ENCODE measurements around the gene LSM4. TPM values are rescaled to one million over a fixed set of nuclear protein-coding genes. Genes with fewer than 3 reads are reported as not detected.

LSM4 gene
- total and polyA plus RNA-seq, 10 of the 15 experiments (the other 5 are each of a cell fraction or from before 2014, with no cell fraction given): 12.6 to 652 (median 217) TPM

DNA sequence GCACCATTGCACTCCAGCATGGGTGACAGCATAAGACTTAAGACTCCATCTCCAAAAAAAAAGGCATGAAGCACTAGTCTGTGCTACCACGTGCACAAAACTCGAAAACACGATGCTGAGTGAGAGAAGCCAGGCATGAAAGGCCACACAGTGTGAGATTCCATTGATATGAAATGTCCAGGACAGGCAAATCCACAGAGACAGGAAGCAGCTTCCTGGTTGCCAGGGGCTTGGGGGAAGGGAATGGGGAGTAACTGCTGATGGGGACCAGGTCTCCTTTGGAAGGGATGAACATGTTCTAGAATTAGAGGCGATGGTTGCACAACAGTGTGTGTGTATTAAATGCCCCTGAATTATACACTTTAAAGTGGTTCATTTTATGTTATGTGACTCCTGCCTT, 25.6 kb downstream of the LSM4 start:
- FAIRE-seq (no peak), DNase-seq (ENCODE audit: low read depth, low spot score) (no peak), ATAC-seq (no peak)
- Histone ChIP-seq H3K27me3 (replicated peaks in 1 of 2; ENCODE audit: control insufficient read depth in 2 of 2, insufficient read depth in 2 of 2, low read length in 1 of 2) (no peaks in the 10 kb centered on the region; a peak in 1 of 4 replicates), H3K36me3 (ENCODE audit: control insufficient read depth in 2 of 2, insufficient read depth in 2 of 2, low read length in 1 of 2) (no peaks in the 10 kb centered on the region), H3K9ac (ENCODE audit: control insufficient read depth, insufficient read depth, low read length) (no peak overlapping the region), H3K79me2 (ENCODE audit: control insufficient read depth, insufficient read depth, low read length) (peaks cover 2% of the 10 kb centered on the region), H3K4me1 (ENCODE audit: control insufficient read depth, insufficient read depth, low read length) (peaks cover 4% of the 10 kb centered on the region), H2AFZ (ENCODE audit: control insufficient read depth, low read depth, low read length) (no peak overlapping the region), H3K27ac (ENCODE audit: control insufficient read depth, insufficient read depth) (no peak overlapping the region), H3K4me3 (no peak overlapping the region), H3K4me2 (ENCODE audit: control insufficient read depth, insufficient read depth) (no peak overlapping the region), H4K20me1 (ENCODE audit: control insufficient read depth, insufficient read depth) (no peaks in the 10 kb centered on the region), H3K9me3 (replicated peaks; ENCODE audit: control insufficient read depth, insufficient read depth, low read length) (no peaks in the 10 kb centered on the region; the same call in 2 of the 3 replicates)
- RAD21 ChIA-PET (ENCODE audit: unreplicated experiment): interaction anchor here (0.9 kb wide), 1 partner anchor 31 kb away, joined by 3 read pairs; no protein-coding TSS in a partner anchor
- no TSS peak for BruUV-seq (replicated peaks)
- in situ Hi-C loops (cut with MboI): no loop called here
- CTCF ChIA-PET: interaction anchor here (2.0 kb wide), 1 partner anchor 17 kb away, joined by 8 read pairs; no protein-coding TSS in a partner anchor
- TF ChIP-seq, protein P1, sequence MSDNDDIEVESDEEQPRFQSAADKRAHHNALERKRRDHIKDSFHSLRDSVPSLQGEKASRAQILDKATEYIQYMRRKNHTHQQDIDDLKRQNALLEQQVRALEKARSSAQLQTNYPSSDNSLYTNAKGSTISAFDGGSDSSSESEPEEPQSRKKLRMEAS (IDR thresholded peaks at IDR 0.05; ENCODE audit: low read depth, low read length): no peak
- intact Hi-C loops (cut with micrococcal nuclease; ENCODE audit: unreplicated experiment): no loop called here
- WGBS (ENCODE audit: insufficient coverage, insufficient replicate concordance, low lambda C conversion rate, missing lambda C conversion rate): 66% methylated on average over 4 of the region's 4 CpGs
- POLR2A ChIA-PET: interaction anchor here (2.1 kb wide), 1 partner anchor 16 kb away, joined by 9 read pairs; the partner anchor contains the start of gene JUND
- SMC1A ChIA-PET (ENCODE audit: uncharacterized antibody, unreplicated experiment): no interaction called here

DNA sequence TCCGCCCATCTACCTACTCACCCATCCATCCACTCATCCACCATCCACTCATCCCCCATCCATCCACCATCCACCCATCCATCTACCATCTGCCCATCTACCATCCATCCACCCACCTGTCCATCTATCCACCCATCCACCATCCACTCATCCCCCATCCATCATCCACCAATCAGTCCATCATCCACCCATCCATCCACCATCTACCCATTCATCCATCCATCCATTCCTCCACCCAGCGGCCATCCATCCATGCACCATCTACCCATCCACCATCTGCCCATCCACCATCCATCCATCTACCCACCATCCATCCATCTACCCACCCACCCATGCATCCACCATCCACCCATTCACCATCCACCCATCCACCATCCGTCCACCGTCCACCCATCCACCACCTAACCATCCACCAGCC, 27.8 kb downstream of the LSM4 start:
- WGBS (ENCODE audit: insufficient coverage, insufficient replicate concordance, low lambda C conversion rate, missing lambda C conversion rate): 96% methylated on average over 3 of the region's 4 CpGs
- POLR2A ChIA-PET: no interaction called here
- BruUV-seq (replicated peaks): no TSS peak
- Histone ChIP-seq H3K4me3 (no peak overlapping the region), H4K20me1 (ENCODE audit: control insufficient read depth, insufficient read depth) (no peaks in the 10 kb centered on the region), H3K79me2 (ENCODE audit: control insufficient read depth, insufficient read depth, low read length) (peaks cover 5% of the 10 kb centered on the region), H3K4me1 (ENCODE audit: control insufficient read depth, insufficient read depth, low read length) (peaks cover 21% of the 10 kb centered on the region), H3K4me2 (ENCODE audit: control insufficient read depth, insufficient read depth) (no peak overlapping the region), H3K9ac (ENCODE audit: control insufficient read depth, insufficient read depth, low read length) (no peak overlapping the region), H3K9me3 (replicated peaks; ENCODE audit: control insufficient read depth, insufficient read depth, low read length) (no peaks in the 10 kb centered on the region; the same call in 2 of the 3 replicates), H3K36me3 (ENCODE audit: control insufficient read depth in 2 of 2, insufficient read depth in 2 of 2, low read length in 1 of 2) (no peaks in the 10 kb centered on the region), H2AFZ (ENCODE audit: control insufficient read depth, low read depth, low read length) (no peak overlapping the region), H3K27ac (ENCODE audit: control insufficient read depth, insufficient read depth) (no peak overlapping the region), H3K27me3 (replicated peaks in 1 of 2; ENCODE audit: control insufficient read depth in 2 of 2, insufficient read depth in 2 of 2, low read length in 1 of 2) (no peaks in the 10 kb centered on the region; a peak in 1 of 4 replicates)
- FAIRE-seq (no peak), ATAC-seq (no peak), DNase-seq (ENCODE audit: low read depth, low spot score) (no peak)
- RAD21 ChIA-PET (ENCODE audit: unreplicated experiment): no interaction called here
- SMC1A ChIA-PET (ENCODE audit: uncharacterized antibody, unreplicated experiment): no interaction called here
- CTCF ChIA-PET: no interaction called here
- intact Hi-C loops (cut with micrococcal nuclease; ENCODE audit: unreplicated experiment) (no loop called here), in situ Hi-C loops (cut with MboI) (no loop called here)
- TF ChIP-seq, protein P2, sequence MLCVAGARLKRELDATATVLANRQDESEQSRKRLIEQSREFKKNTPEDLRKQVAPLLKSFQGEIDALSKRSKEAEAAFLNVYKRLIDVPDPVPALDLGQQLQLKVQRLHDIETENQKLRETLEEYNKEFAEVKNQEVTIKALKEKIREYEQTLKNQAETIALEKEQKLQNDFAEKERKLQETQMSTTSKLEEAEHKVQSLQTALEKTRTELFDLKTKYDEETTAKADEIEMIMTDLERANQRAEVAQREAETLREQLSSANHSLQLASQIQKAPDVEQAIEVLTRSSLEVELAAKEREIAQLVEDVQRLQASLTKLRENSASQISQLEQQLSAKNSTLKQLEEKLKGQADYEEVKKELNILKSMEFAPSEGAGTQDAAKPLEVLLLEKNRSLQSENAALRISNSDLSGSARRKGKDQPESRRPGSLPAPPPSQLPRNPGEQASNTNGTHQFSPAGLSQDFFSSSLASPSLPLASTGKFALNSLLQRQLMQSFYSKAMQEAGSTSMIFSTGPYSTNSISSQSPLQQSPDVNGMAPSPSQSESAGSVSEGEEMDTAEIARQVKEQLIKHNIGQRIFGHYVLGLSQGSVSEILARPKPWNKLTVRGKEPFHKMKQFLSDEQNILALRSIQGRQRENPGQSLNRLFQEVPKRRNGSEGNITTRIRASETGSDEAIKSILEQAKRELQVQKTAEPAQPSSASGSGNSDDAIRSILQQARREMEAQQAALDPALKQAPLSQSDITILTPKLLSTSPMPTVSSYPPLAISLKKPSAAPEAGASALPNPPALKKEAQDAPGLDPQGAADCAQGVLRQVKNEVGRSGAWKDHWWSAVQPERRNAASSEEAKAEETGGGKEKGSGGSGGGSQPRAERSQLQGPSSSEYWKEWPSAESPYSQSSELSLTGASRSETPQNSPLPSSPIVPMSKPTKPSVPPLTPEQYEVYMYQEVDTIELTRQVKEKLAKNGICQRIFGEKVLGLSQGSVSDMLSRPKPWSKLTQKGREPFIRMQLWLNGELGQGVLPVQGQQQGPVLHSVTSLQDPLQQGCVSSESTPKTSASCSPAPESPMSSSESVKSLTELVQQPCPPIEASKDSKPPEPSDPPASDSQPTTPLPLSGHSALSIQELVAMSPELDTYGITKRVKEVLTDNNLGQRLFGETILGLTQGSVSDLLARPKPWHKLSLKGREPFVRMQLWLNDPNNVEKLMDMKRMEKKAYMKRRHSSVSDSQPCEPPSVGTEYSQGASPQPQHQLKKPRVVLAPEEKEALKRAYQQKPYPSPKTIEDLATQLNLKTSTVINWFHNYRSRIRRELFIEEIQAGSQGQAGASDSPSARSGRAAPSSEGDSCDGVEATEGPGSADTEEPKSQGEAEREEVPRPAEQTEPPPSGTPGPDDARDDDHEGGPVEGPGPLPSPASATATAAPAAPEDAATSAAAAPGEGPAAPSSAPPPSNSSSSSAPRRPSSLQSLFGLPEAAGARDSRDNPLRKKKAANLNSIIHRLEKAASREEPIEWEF (IDR thresholded peaks at IDR 0.05; ENCODE audit: insufficient replicate concordance, low read depth, low read length): no peak
- no peak for TF ChIP-seq MXI1 (IDR thresholded peaks at IDR 0.05; ENCODE audit: low read depth, low read length)
- TF ChIP-seq YY1 (IDR thresholded peaks at IDR 0.05; ENCODE audit: low read depth, low read length): no peak
- TF ChIP-seq, protein P3, sequence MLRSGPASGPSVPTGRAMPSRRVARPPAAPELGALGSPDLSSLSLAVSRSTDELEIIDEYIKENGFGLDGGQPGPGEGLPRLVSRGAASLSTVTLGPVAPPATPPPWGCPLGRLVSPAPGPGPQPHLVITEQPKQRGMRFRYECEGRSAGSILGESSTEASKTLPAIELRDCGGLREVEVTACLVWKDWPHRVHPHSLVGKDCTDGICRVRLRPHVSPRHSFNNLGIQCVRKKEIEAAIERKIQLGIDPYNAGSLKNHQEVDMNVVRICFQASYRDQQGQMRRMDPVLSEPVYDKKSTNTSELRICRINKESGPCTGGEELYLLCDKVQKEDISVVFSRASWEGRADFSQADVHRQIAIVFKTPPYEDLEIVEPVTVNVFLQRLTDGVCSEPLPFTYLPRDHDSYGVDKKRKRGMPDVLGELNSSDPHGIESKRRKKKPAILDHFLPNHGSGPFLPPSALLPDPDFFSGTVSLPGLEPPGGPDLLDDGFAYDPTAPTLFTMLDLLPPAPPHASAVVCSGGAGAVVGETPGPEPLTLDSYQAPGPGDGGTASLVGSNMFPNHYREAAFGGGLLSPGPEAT (IDR thresholded peaks at IDR 0.05; ENCODE audit: low read depth): no peak
- peak; percentile 89 for TF ChIP-seq HDGF (IDR thresholded peaks at IDR 0.05)
